GM18909 (cell line): Measurements from ENCODE around the gene CCDC63.
"Not testable (repeated sequence)": the region's sequence is repeated elsewhere in the genome, so short reads cannot be mapped to it uniquely, and the experiment has no call there.

Experiments
- ATAC-seq: cut with Tn5 transposase; IDR thresholded peaks from one replicate; pipeline ENCODE4 v1.9.1; 2021; ENCODE audit warnings: mild to moderate bottlenecking; ENCODE audit not compliant: unreplicated experiment, poor library complexity

CCDC63 gene

DNA sequence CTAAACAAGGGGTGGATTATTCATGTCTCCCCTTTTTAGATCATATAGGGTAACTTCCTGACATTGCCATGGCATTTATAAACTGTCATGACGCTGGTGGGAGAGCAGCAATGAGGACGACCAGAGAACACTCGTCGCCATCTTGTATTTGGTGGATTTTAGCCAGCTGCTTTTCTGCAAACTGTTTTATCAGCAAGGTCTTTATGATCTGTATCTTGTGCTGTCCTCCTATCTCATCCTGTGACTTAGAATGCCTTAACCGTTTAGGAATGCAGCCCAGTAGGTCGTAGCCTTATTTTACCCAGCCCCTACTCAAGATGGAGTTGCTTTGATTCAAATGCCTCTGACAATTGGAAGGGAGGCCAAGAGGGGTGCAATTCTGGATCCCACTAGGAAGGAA lies 5.8 kb upstream of the CCDC63 start:
- no peak for ATAC-seq

GRCh38 chr12:110844131-110844530 lies 2.7 kb upstream of the CCDC63 start:
- no peak for ATAC-seq

GRCh38 chr12:110844551-110845338 lies 2.0 kb upstream of the CCDC63 start:
- no peak for ATAC-seq

GRCh38 chr12:110845339-110845682 lies 1.5 kb upstream of the CCDC63 start:
- no peak for ATAC-seq

DNA sequence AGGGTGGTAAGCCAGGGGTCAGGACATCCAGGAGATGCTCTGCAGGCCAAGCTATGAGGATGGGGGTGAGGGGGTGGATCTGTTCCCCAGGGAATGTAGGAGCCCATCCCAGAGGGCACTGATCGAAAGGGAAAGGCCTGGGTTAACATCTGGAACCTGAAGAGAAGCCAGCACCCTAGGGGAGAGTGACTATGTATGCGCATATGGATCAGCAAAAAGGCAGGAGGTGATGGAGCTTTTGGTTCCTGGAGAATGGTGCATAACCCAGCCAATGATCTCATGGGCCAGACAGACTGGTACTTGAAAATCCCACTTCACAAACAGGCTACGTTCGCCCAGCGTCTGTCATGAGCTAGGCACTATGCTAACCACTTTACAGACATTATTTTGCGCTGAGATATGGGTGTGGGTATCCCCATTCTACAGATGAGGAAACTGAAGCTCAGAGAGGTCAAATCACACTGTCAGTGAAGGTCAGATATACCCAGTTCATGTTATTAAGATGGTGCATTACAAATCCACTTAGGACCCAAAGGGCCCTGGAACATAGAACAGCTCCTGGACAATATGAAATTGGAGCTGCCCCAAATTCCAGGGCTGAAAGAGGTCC lies 1.6 kb downstream of the CCDC63 start:
- ATAC-seq, result no peak

DNA sequence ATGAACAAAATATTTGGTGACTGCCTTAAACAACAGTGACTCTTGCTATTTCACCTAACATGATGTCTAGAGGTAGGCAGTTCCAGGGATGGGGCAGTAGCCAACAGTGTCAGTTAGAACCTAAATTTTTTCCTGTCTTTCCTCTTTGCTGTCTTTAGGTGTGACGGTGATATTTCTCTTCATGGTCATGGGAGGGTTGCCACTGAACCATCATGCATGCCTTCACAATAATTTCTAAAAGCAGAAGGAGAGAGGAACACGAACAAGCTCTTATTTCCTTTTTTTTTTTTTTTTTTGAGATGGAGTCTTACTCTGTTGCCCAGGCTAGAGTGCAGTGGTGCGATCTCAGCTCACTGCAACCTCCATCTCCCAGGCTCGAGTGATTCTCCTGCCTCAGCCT lies 2.4 kb downstream of the CCDC63 start:
- no peak for ATAC-seq

- ATAC-seq, result no peak
Measured at GRCh38 chr12:110849748-110850403, 3.1 kb downstream of the CCDC63 start.

DNA sequence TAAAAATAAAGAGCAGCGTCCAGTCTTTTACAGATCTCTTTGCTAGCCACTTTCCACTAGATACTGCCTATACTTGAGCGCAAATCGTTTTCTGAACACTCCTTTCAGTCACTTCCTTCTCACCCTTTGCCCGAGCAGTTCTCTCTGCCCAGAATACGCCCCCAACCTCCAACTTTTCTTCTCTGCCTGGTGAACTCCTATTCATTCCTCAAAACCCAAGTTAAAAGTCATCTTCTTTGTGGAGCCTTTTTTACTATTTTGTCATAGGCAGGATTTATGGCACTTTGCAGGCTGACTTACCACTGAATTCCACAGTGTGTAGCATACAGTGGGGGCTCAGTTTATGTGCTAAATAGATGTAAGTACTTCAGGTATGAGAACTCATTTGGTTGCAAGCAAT lies 4.0 kb downstream of the CCDC63 start:
- ATAC-seq, result no peak

DNA sequence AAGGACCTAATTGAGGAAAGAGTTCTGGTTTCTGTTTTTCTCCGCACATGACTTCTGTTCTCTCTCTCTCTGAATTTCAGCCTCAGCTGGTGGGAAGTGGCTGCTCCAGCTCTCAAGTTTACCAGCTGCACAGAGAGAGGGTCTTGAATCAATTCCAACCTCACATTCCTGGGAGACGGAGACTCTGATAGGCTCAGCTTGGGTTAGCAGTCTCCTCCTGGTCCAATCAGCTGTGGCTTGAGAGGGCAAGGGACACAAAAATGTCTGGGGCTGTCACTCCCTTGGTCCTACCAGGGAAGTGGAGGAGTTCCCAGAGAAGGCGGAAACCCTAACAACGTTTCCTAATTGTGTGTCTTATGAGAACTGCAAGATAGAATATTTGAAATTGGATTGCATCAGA lies 7.0 kb downstream of the CCDC63 start:
- ATAC-seq, result no peak

- no peak for ATAC-seq
Measured at GRCh38 chr12:110856542-110856941, 9.8 kb downstream of the CCDC63 start.

DNA sequence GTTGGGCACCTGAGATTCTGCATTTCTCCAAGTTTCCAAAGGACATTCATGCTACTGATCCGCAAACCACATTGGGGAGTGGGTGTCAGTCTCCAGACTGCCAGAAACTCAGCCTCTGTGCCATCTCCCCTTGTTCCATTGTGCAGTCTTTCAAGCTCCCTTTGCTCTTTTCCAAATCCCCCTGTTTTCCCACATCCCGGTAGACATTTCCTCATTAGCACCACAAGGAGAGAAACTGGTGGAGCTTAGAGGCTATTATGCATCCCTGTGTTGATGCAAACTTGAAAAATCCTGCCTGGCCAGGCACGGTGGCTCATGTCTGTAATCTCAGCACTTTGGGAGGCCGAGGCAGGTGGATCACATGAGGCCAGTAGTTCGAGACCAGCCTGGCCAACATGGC lies 10.7 kb downstream of the CCDC63 start:
- ATAC-seq, result no peak

GRCh38 chr12:110857954-110858353 lies 11.2 kb downstream of the CCDC63 start:
- ATAC-seq, result not testable (repeated sequence)

DNA sequence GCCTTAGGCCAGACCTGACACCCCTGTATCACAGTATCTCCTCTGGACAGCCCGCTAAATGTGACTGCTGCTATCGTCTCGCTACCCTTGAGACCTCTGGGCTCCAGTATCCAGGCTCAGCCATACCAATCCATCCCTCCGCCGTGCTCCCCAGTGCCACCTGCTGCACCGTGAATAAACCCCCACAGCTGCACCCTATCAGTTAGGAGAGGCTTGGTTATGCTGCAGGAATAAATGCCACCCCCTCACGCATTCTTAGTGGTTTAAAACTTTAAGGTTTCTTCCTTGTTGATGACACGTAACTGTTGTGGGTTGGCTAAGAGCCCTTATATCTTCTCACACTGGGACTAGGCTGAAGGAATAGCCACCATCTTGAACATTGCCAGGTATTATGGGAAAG lies 12.1 kb downstream of the CCDC63 start:
- ATAC-seq, result no peak

DNA sequence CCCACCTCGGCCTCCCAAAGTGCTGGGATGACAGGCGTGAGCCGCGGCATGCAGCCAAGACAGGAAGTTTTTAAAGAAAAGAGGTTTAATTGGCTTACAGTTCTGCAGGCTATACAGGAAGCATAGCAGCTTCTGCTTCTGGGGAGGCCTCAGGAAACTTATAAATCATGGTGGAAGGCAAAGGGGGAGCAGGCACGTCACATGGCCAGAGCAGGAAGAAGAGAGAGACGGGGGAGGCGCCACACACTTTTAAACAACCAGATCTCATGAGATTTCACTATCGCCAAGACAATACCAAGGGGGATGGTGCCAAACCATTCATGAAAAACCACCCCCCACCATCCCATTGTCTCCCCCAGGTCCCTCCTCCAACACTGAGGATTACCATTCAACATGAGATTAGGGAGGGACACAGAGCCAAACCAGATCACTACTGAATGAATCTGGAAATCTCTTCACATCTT lies 14.1 kb downstream of the CCDC63 start:
- no peak for ATAC-seq

DNA sequence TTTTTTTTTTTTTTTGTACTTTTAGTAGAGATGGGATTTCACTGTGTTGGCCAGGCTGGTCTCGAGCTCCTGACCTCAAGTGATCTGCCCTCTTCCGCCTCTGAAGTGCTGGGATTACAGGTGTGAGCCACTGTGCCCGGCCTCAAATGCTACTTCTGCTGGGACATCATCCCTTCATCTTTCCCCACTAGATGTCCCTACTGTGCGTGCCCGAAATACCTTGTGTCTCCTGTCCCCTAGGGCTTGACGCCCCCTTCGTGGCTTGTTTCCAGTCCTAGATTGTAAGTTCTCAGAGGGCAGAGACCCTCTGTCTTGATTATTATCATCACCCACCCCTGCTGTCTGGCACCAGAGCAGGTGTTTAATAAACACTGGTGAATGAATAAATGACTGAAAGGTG lies 14.9 kb downstream of the CCDC63 start:
- ATAC-seq, result no peak

GRCh38 chr12:110862329-110862728 lies 15.5 kb downstream of the CCDC63 start:
- no peak for ATAC-seq

GRCh38 chr12:110863161-110863560 lies 16.4 kb downstream of the CCDC63 start:
- no peak for ATAC-seq

DNA sequence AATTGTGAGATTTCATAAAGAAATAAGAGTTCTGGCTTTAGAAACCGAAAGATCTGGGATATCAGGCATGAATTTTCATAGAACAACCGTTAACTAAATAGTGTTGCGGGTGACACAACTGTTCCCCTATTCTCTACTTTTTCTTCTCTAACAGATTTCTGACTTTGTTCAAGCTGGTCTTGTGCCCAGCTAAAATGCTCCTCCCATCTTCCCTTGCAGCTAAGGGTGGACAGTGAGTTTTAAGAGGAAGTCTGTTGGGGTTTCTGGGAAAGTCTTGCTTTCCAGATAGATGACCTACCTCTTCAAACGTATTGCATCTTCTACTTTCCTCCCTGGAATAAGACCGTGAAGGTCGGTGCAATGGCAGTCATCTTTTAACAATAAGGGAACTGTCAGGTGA lies 18.7 kb downstream of the CCDC63 start:
- no peak for ATAC-seq

DNA sequence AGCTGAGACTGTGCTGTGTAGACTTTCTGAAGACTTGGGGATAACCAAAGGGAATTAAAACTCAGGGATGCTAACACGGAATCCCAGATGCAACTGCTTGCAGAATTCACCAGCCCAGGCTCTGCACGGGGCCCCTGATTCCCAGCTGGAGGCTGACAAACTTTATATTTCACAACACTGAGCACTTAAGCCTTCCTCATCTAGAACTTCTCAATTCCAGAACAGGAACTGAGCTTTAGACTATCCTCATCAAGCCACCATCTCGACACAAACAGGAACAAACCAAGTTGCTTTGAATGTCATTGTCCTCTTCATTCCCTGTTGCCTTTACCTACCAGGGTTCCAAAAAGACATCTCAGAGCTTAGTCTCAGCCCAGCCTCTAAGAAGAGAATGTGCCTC lies 22.2 kb downstream of the CCDC63 start:
- no peak for ATAC-seq

DNA sequence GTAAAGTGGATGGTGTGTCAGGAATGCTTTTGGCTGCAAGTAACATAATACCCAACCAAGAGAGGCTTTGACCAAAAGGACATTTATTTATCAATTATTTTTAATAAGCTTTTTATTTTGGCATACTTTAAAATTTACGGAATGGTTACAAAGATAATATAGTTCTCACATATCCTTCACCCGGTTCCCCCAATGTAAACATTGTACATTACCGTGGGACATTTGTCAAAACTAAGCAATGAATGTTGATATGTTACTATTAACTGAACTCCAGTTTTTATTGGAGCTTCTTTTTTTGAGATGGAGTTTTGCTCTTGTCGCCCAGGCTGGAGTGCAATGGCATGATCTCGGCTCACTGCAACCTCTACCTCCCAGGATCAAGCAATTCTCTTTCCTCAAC lies 23.0 kb downstream of the CCDC63 start:
- ATAC-seq, result no peak

DNA sequence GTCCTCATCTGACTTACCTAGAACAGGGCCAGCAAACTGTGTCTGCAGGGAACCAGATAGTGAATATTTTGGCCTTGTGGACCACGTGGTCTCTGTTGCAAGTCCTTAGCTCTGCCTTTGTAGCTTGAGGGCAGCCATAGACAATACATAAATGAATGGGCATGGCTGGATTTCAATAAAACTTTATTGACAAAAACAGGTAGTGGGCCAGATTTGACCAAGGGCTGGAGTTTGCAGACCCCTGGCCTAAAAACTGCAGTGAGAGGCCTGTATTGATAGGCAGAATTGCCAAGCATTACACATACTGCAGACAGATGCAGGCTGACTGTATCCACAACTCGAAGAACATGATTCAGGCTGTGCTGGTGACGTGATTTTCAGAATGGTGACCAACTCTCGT lies 25.3 kb downstream of the CCDC63 start:
- no peak for ATAC-seq

DNA sequence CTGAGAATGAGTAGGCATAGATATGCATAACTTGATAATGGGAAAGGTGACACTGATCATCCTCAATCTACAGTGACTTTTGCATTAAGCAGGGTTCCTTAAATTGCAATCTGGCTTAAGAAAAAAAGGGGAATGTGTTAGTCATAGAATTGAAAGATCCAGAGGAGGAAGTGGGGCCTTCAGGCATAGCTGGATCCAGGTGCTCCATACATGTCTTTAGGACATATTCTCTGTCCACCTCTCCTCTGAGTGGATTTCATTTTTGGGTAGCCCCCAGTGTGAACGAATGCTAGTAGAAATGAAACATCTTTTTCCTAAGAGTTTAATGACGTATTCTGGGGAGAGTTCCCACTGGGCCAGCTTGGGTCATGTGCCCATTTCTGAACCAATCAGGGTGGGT lies 27.6 kb downstream of the CCDC63 start:
- no peak for ATAC-seq
